Upper lobe of left lung (tissue), 4 donors: ENCODE results near the gene GCH1.

ENCODE experiments used
- EP300 ChIP-seq, 4 donors: sonication (generic); formaldehyde crosslinking; IDR thresholded peaks; one replicate each; pipeline ENCODE4 v1.5.1; 2017; ENCODE audit warnings: antibody characterized with exemption in 4 of 4, control low read depth in 2 of 4
- POLR2A ChIP-seq, 4 donors: fragments of 450-650 bp; IDR thresholded peaks; one replicate each; pipeline ENCODE4 v1.5.1; 2016 to 2017; ENCODE audit warnings: antibody characterized with exemption in 4 of 4, mild to moderate bottlenecking in 2 of 4
- POLR2AphosphoS5 ChIP-seq, 2 donors: sonication (generic); formaldehyde crosslinking; IDR thresholded peaks; one replicate each; pipeline ENCODE4 v1.5.1; 2017; ENCODE audit warnings: antibody characterized with exemption in 2 of 2
- TF ChIP-seq, protein P1 (sequence below), 6 experiments: fragments of 450-650 bp in 4 of 6; fragments of 200-600 bp in 2 of 6; sonication (generic) in 2 of 6; IDR thresholded peaks; one replicate each; pipeline ENCODE4 v1.5.1; 2016 to 2019; ENCODE audit warnings: antibody characterized with exemption in 6 of 6

DNA sequence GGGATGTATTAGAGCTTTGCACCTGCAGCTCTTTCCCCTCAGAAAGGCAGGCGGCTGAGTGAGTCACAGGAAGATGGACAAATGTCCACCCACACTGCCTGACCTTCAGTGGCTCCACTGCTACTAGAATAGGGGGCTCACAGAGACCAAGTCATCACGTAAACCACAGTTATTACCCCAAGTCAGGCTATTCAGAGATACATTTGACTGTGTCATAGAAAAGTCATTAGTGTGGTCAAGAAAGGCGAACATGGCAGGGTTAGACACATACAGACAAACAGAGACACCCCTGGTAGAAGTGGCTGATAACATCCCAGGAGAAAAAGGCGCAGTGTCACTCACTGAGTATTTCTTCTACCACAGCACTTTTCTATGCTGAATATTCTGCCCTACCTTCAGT lies 36.0 kb downstream of the GCH1 start:
- TF ChIP-seq, protein P1, sequence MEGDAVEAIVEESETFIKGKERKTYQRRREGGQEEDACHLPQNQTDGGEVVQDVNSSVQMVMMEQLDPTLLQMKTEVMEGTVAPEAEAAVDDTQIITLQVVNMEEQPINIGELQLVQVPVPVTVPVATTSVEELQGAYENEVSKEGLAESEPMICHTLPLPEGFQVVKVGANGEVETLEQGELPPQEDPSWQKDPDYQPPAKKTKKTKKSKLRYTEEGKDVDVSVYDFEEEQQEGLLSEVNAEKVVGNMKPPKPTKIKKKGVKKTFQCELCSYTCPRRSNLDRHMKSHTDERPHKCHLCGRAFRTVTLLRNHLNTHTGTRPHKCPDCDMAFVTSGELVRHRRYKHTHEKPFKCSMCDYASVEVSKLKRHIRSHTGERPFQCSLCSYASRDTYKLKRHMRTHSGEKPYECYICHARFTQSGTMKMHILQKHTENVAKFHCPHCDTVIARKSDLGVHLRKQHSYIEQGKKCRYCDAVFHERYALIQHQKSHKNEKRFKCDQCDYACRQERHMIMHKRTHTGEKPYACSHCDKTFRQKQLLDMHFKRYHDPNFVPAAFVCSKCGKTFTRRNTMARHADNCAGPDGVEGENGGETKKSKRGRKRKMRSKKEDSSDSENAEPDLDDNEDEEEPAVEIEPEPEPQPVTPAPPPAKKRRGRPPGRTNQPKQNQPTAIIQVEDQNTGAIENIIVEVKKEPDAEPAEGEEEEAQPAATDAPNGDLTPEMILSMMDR (IDR thresholded peaks at IDR 0.05), result no peak
- TF ChIP-seq POLR2AphosphoS5 (IDR thresholded peaks at IDR 0.05), result no peak
- no peak for TF ChIP-seq POLR2A (IDR thresholded peaks at IDR 0.05)
- no peak for TF ChIP-seq EP300 (IDR thresholded peaks at IDR 0.05)
